Stimulated activated CD8-positive, alpha-beta memory T cell treated with anti-CD3 and anti-CD28 coated beads, Interleukin-4, amount 100 ng/mL, for 48 hours (primary cell): Measurements from ENCODE around the gene GDF10.

Experiments used
- DNase-seq: peaks from one replicate; pipeline ENCODE4 v3.0.0-alpha.2; 2020

GDF10 gene

DNA sequence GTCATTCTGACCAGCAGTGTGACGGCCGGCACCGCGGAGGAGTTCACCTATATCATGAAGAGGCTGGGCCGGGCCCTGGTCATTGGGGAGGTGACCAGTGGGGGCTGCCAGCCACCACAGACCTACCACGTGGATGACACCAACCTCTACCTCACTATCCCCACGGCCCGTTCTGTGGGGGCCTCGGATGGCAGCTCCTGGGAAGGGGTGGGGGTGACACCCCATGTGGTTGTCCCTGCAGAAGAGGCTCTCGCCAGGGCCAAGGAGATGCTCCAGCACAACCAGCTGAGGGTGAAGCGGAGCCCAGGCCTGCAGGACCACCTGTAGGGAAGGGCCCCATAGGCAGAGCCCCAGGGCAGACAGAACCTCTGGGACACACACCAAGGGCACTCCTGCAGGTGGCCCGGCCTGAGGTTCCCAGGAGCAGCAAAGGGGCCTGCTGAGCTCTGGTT lies 57.2 kb downstream of the GDF10 start:
- no peak for DNase-seq

DNA sequence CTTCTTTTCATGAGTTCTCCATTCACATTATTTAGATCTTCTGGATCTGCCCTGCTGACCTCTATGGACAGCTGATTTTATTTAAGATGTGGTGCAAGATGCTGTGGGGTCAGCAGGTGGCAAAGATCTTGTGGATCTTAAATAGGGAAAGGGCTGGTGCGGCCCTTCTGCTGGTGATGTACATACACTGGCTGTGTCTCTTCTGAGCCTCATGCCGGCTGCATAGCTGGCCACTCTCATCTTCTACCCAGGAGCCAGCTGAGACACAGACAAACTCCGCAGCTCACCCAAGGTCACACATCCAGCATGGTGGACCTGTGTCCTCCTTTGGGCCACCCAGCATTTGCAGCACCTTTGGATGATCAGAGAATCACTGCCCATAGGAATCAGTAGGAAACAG lies 57.9 kb downstream of the GDF10 start:
- DNase-seq: no peak

DNA sequence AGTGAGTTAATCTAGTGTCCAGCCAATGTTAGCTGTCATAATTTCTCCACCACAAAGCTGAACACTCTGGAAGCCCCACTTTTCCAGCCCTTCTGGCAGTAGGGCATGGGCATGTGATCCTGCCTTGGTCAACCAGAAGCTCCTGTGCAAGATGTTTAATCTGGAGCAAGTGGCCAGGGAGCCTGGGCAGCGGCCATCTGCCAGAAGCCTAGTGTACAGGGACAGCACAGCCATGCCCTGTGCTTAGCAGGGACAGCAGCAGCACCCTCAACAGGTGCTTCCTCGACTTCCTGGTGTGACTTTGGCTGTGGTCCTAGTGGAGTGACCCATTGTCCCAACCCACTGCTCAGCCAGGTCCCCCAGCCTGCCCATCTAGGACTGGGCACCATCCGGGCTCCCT lies 58.5 kb downstream of the GDF10 start:
- DNase-seq: no peak

DNA sequence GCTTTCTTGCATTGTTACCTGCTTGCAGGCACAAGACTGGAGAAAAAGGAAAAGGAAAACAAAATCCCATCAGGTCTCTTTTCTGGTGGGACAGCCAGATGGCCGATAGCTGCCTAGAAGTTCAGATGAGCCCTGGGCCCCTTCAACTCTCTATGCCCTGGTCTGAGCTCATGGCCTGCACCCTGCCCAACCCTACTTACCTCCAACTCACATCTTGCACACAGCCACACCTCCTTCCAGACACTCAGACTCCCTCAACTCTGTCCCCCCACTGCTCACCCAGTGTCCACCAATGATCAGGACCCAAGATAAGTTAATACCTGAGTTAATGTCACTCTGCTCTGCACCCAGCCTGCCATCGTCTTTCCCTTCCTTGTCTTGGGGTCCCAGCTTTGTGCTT lies 59.1 kb downstream of the GDF10 start:
- DNase-seq: no peak

GRCh38 chr10:47359626-47360418 lies 59.8 kb downstream of the GDF10 start:
- DNase-seq: no peak

DNA sequence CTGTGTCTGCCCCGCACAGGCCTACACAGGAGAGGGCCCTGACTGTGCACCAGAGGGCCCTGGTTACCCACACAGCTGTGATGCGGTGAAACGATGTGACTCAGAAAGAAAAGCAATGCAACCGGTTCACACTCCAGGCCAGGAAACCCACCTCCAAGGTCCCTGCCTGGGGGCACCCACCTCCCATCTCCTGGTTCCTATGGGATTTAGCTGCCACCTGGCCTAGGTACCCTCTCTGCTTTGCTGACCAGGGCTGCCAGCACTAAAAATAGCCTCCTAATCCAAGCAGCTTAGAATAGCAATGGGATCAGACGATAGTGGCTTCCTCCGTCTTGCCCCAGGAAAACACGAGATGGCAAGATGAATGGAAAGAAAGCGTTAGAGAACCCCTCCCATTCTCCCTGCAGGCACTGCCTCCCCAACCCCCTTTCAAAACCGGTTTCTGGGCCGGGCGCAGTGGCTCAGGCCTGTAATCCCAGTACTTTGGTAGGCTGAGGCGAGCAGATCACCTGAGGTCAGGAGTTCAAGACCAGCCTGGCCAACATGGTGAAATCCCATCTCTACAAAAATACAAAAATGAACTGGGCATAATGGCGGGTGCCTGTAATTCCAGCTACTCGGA lies 60.5 kb downstream of the GDF10 start:
- DNase-seq: no peak

DNA sequence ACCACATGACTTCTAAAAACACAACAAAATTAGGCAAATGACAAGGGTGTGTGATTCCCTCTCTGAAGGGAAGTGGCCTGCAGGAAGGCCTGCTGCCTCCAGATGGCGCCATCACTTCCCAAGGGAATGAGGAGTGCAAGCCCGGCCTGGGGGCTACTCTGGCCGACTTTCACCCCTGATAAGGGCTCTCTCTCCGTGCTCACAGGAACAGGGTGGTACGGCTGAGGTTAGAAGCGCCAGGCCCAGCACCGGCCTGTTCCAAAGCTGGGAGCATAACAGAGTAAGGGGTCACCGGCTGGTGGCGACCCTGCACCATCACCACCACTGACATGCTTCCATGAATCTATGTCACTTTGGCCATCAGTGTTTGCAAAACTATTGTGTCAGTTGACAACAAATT lies 61.3 kb downstream of the GDF10 start:
- DNase-seq: peak; percentile 73

- no peak for DNase-seq
Observed at GRCh38 chr10:47362199-47362598, 62.2 kb downstream of the GDF10 start.
